HG03565 (cell line): ENCODE data around the gene GABBR2.

Experiments
- ATAC-seq: cut with Tn5 transposase; IDR thresholded peaks from one replicate; pipeline ENCODE4 v1.9.1; 2021; ENCODE audit warnings: mild to moderate bottlenecking, moderate library complexity; ENCODE audit not compliant: unreplicated experiment

The GABBR2 gene

GRCh38 chr9:98380065-98380681 lies 328.6 kb downstream of the GABBR2 start:
- ATAC-seq = no peak

GRCh38 chr9:98379572-98379971 lies 329.2 kb downstream of the GABBR2 start:
- no peak for ATAC-seq

- no peak for ATAC-seq
Observed at GRCh38 chr9:98378794-98379193, 329.9 kb downstream of the GABBR2 start.

- ATAC-seq = no peak
Observed at GRCh38 chr9:98378206-98378780, 330.4 kb downstream of the GABBR2 start.

GRCh38 chr9:98375138-98375726 lies 333.5 kb downstream of the GABBR2 start:
- ATAC-seq = no peak

- ATAC-seq = no peak
Observed at GRCh38 chr9:98374385-98375051, 334.2 kb downstream of the GABBR2 start.

GRCh38 chr9:98373609-98374008 lies 335.1 kb downstream of the GABBR2 start:
- ATAC-seq = no peak

- ATAC-seq = no peak
Observed at GRCh38 chr9:98372077-98372836, 336.5 kb downstream of the GABBR2 start.

GRCh38 chr9:98370976-98371315 lies 337.8 kb downstream of the GABBR2 start:
- no peak for ATAC-seq

- ATAC-seq = no peak
Observed at GRCh38 chr9:98370300-98370975, 338.3 kb downstream of the GABBR2 start.

- no peak for ATAC-seq
Observed at GRCh38 chr9:98369896-98370295, 338.8 kb downstream of the GABBR2 start.

- no peak for ATAC-seq
Observed at GRCh38 chr9:98369471-98369870, 339.3 kb downstream of the GABBR2 start.

- ATAC-seq = no peak
Observed at GRCh38 chr9:98369066-98369425, 339.7 kb downstream of the GABBR2 start.

- no peak for ATAC-seq
Observed at GRCh38 chr9:98368366-98369065, 340.2 kb downstream of the GABBR2 start.

GRCh38 chr9:98367923-98368322 lies 340.8 kb downstream of the GABBR2 start:
- ATAC-seq = no peak

GRCh38 chr9:98367371-98367900 lies 341.3 kb downstream of the GABBR2 start:
- ATAC-seq = no peak

GRCh38 chr9:98365781-98366180 lies 343.0 kb downstream of the GABBR2 start:
- ATAC-seq = no peak

- ATAC-seq = no peak
Observed at GRCh38 chr9:98365227-98365669, 343.5 kb downstream of the GABBR2 start.

GRCh38 chr9:98364086-98364485 lies 344.6 kb downstream of the GABBR2 start:
- no peak for ATAC-seq

GRCh38 chr9:98363644-98364043 lies 345.1 kb downstream of the GABBR2 start:
- ATAC-seq = no peak
